HG02840 (cell line): ENCODE results near the gene MTMR2.
A peak's percentile ranks its signal among the peaks of the same experiment; 100 is the strongest.

Experiments
- ATAC-seq: cut with Tn5 transposase; IDR thresholded peaks from one replicate; pipeline ENCODE4 v1.9.1; 2021; ENCODE audit warnings: mild to moderate bottlenecking, moderate library complexity, moderate number of reproducible peaks; ENCODE audit not compliant: unreplicated experiment, low FRiP score

The MTMR2 gene

DNA sequence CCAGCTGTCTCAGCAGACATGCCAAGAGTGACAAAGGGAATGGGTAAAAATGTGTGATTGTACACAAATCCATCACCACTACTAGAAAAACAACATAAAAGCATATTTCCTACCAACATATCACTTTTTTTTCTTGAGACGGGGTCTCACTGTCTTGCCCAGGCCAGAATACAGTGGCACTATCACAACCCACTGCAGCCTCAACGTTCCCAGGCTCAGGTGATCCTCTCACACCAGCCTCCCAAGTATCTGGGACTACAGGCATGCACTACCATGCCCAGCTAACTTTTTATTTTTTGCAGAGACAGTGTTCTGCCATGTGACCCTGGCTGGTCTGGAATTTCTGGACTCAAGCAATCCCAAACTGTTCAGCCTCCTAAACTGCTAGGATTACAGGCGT lies 5.2 kb downstream of the MTMR2 start:
- no peak for ATAC-seq

DNA sequence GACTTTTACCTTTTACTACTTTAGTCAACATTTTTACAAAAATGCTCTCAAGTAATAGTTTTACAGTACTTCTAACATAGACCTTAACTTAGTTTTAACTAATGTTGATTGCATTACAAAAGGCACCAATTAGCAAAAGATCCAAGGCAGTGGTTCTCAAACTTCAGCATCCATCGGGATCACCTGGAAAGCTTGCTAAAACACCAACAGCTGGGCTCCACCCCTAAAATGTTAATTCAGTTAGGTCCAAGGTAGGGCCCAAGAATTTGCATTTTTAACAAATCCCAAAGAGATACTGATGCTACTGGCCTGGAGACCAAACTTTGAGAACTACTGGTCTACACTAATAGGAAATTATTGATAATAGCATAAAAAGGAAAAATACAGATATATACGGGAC lies 5.9 kb downstream of the MTMR2 start:
- ATAC-seq: no peak

DNA sequence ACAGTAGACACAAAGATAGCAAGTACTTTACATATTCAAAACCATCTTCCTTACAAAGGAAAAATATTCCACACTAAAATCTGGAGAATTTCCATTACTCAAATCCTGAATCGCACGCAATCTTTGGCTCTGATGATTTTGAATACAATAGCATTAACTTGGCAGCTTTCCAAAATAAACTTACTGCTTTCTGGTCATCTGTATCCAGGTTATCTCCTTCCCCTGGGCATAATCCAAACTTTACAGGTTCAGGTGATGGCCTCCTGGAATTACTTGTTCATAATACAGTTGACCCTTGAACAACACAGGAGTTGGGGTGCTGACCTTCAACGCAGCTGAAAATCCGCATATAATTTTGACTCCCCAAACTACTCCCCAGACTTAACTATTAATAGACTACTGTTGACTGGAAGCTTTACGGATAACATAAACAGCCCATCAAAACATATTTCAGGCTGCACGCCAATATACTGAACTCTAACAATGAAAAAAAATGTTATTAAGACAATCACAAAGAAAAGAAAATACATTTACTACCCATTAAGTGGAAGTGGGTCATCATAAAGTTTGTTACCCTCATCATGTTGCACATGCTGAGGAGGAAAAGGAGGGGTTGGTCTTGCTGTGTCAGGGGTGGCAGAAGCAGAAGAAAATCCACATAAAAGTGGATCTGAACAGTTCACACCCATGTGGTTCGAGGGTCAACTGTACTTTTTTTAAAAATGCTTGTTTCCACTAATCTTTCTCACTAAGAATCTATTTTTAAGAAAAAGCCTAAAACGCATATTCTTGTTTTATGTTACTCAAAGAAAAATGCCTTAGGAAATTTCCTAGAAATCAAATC lies 6.5 kb downstream of the MTMR2 start:
- ATAC-seq: no peak

DNA sequence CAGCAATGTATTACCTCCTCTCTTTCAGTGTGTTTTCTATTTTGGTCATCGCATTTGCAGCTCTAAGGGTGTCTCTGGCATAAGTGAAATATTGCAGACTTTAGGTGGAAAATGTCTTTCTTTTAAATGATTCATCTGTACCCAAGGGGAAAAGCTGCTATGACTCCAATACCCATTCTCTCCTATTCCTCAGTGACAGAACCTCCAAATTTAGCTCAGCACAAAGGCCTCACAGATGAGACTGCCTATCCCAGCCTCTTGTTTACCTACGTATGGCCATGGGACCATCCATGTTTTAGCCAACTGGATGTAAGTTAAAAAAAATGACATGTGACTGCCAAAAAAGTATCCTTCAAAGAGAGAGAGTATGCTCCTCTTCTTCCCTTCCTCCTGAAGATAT lies 7.9 kb downstream of the MTMR2 start:
- no peak for ATAC-seq

DNA sequence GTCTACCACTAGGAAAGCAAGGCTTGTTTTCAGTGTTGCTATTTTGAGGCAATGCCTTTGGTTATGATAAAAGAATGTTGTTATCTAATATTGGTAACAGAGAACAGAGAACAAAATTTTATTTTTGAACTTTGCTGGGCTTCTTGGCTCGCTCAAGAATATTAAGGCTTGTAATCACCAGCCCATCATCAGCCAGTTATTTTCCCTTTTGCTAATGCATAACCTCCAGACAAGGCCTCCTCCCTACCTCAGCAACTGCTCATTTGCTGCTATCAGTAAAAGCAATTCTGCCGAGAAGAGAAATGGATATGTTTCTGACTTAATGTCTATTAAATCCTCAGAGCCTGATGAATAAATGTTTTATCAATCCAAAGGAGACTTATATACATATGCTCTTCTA lies 8.9 kb downstream of the MTMR2 start:
- no peak for ATAC-seq

DNA sequence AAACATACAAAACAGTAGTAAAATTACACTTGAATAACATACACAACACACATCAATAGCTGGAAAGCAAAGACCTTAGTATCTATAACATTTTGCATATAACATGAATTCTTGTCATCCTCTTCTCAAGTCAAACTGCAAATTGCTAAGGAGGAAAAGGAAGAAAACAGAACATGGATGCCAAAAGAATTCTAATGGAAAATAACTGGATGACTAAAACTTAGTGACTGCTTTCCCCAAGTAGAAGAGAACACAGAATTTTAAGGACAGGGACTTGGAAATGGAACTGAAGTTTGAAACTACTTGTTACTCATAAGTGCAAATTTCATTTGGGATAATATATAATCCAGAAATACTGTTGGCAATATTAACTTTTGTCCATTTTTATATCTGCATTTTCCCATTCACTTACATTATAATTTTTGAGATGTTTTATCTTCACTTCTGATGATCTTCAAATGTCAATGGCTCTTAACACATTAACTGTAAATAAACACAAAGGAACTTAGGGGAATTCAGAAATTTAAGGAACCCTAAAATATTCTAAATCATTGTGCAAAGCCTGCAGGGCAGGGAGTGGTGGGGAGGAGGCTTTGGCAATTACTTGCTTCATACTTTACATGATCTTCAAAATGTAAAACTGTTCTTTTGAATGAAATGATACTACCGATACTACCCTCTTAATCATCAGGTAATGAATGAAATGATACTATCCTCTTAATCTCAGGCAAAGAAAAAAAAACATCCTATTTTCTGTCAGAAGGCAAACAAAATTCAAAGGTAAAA lies 9.9 kb downstream of the MTMR2 start:
- no peak for ATAC-seq

DNA sequence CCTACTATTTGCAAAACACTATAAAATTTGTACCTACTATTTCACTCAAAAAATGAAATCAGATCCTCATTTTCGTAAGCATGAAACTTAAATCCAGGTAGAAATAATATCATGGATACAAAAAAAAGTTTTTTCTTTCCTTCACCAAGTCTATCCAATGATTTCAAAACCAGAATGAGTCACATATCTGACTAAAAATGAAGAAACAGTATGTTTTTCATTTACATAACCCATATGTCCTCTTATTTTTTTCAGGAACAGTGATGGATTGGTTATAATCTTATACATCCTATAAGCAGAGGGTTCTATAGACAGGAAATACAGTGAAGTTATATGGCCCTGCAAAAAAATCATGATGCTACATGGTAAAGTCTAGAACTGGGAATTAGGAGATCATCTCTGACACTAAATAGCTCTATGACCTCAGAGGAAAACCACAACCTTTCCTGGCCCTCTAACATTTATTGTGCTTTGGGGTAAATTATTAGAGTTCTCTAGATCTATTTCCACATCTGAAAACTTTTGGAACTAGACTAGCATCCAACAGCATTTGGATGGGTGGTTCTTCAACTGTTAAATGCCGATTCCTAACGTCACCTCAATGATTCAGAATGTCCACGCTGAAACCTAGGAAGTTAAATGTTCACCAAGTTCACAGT lies 10.9 kb downstream of the MTMR2 start:
- ATAC-seq: no peak

DNA sequence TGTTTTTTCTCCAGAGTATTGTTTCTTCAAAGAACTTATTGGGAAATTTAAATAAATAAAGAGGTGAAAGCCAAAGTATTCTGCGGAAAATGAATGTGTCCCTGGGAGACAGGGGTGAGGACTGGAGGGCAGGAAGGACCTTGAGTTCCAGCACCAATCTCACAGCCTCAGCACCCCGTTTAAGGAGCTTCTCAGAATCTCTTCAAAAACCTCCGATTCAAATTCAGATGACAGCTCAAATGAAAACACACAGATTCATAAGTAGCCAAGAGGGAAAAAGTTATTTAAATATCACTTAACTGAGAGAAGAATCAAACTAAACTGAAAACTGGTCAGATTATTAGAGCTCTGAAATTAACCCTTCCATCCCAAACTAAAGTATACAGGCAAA lies 12.5 kb downstream of the MTMR2 start:
- ATAC-seq: no peak

DNA sequence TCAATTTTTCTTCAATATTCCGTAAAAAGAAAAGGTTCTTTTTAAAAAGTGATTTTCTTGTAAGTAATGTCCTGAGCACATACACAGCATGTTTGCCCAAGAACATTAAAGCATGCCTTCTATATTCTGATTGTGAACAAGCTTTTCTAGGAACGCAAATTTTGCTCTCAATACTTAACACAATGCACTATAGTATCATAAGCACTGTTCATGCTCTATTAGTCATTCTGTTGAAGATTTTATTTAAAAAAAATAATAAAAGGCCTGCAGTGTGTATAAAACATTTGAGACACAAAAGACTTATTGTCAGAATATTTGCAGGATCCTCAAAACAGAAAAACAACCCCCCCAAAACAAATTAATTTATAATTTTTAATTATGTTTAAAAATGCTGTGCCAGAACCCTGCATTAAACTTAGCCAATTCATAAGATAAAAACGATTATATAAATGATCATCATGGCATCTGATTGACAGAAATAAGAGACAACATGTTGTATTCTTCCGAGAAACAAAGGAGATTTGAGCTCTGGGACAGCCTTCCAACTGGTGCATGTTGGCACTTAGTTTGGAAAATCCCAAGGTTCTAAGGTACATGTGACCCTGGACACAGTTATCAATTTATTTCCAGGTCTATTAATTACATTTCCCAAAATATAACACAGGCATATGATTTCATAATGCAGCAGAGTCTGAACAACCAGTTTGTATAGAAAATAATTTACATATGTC lies 13.1 kb downstream of the MTMR2 start:
- ATAC-seq: no peak

DNA sequence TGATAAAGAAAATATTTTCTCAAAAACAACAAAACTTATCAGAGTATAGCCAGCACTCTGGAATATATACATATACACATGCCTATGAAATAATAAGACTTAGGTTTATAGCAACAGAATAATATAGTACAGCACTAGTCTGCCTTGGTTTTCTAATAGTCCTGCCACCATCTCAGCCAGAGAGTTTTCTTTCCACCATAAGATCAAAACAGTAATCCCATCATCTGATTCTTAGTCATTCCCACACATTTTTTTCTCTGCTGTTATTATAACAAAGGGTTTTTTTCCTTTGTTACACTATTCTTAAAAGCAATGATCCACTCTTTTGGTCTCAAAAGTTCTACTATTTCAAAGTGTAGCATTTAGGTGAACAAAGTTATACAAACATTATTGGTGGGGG lies 15.1 kb downstream of the MTMR2 start:
- no peak for ATAC-seq

DNA sequence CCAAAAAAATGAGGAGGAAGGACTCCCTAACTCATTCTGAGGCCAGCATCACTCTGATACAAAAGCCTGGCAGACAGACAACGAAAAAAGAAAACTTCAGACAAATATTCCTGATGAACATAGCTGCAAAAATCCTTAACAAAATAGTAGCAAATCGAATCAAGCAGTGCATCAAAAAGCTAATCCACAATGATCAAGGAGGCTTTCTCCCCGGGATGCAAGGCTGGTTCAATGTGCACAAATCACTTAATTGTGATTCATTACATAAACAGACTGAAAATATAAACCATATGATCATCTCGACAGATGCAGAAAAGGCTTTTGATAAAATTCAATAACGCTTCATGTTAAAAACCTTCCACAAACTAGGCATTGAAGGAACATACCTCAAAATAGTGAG lies 16.4 kb downstream of the MTMR2 start:
- no peak for ATAC-seq

DNA sequence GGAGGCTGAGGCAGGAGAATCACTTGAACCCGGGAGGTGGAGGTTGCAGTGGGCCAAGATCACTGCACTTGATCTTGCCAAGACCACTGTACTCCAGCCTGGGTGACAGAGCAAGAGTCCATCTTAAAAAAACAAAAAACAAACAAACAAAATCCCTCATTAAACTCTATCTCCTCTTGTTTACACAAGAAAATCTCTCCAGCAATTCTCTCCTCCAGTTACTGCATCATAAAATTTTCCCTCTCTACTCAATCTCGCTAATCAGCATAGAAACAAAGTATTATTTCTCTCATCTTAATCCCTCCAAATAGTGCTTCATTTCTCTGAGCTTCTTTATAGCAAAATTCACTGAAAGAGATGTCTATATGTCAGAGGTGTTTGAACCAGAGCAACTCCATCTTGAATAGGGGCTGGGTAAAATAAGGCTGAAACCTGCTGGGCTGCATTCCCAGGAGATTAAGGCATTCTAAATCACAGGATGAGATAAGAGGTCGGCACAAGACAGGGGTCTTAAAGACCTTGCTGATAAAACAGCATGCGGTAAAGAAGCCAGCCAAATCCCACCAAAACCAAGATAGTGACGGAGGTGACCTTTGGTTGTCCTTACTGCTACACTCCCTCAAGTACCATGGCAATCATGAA lies 19.8 kb downstream of the MTMR2 start:
- ATAC-seq: no peak

DNA sequence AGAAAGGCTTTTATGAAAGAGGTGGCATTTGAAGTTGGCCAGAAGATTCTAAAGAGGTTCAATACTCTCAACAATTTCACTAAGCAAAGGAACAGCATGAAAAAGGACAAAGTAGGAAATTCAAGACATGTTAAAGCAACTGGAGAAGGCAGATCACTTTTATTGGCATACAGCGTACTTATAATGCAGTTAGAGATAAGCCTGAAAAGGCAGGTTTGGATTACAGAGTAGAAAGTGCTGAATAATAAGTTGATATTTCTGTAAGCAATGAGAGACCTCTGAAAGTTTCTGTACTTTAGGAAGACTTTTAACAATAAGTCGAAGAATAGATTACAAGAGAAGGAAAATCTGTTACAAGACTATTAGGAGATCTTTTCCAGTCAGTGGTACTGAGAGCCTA lies 25.1 kb downstream of the MTMR2 start:
- ATAC-seq: no peak

DNA sequence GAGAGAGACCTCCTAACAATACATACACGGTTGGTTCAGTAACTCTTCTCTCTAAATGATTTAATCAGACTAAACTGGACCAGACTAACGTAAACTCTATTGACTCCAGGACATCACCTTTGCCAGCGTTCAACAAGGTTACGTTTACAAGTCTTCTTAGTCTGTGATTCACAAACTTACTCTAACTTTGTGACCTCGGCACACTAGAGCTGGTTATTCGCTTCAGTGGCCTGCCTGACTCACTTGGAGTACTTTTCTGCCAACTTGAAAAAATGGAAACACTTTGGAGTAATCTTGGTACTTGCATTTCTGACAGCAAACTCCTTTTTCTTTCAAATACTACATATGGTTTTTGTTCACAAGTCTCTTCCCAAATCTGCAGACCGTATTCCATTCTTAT lies 26.2 kb downstream of the MTMR2 start:
- ATAC-seq: no peak

DNA sequence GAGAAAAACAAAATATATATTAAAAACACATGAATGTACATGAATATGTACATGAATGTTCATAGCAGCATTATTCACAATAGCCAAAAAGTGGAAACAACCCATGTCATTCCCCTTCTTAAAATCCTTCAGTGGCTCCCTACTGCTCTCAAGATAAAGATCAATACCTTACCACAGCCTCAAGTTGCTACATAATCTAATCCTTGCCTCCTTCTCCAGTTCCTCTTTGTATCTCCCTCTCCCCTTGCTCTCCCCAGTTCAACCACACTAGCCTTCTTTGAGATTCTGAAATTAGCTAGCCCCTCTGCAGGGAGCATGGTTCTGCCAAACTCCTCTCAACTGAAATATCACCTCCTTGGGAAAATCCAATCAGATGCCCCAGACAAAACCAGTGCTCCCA lies 28.1 kb downstream of the MTMR2 start:
- no peak for ATAC-seq

DNA sequence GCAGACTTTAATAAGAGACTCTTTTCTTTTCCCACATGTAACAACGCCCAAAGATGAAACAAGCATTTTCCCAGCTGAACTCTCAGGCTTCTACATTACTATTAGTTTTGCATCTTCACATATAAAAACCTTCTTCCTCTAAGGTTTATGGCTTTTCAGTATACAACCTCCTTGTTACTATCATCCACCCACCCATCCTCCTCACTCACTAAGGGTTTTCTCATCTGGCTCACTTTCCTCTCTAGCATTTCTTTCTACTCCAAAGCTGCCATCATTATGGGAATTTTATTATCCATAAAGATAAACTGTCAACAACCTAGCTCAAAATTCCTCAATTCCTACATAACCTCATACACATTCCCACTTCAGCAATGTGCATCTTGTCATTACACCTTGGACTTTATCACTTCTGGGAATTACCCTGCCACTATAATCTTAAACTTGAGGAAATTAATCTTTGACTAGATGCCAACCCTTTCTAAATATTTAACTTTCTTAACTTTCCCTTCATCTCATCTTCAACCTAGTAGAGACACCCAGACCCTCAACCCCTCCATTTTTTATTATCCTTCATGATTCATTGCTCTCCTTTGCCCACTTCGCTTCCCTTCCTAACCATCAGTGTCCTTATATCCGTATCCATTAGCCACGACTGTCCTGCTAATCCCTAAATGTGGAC lies 30.9 kb downstream of the MTMR2 start:
- ATAC-seq: no peak

DNA sequence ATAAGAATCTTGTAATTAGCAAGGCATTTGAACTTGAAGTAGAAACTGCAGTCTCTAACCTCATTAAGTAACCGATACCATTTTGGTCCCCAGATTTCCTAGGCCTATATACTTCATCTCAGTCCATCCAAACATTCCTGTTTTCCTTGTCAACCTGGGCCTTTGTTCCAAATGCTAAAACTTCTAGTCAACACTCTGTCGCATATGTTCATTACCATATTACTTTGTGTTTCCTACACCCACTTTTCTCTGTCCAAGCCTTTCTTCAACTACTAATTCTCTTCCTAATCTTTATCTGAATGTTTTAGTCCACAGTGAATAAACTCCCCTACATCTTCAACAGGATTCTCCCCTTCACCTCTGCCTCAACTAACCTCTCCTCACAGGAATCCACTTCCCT lies 31.4 kb downstream of the MTMR2 start:
- ATAC-seq: no peak

DNA sequence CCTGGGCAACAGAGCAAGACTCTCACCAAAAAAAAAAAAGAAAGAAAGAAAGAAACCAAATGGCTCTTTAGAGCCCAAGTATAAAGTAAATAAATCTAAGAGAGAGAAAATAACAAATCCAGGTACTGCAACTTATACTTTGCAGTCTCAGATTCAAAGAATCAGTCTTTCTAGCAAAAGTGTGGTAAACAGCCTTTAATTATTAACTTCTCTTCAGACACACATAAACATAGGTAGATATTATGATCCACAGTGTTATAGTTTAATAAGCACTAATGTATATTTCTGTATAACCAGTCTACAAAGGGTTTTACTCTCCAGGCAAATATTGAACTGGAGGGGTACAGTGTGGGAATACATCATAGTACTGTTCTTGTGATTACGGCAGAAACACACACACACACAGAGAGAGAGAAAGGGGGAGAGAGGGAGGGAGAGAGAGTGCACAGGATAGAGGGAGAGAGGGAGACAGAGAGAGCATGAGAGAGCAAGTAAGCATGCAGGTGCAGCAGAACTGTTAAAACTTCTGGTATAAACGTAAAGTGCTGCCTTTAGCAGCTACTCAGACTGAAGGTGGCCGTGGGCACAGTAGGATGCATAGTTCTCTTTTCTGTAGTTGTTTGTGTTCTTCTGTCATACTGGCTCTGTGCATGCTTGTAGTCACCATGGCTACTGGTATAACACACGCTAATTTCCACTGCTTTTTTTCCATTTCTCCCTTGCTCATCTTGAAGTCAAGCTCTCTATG lies 32.3 kb downstream of the MTMR2 start:
- peak; percentile 66 for ATAC-seq

DNA sequence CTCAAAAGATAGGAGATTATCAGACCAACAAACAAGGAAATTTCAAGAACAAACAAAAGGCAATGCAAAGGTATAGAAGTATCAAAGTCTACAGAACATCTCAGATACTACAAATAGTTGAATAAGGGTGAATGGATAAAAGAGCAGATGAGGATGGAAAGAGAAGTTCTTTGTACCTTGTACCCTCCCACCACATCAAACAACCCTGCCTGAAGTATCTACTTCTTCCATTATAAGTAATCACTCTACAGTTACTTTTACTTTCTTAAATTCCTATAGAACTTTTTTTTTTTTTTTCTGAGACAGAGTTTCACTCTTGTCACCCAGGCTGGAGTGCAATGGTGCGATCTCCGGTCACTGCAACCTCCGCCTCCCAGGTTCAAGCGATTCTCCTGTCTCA lies 35.1 kb downstream of the MTMR2 start:
- ATAC-seq: no peak
